Osteocyte (in vitro differentiated cells): Measurements from ENCODE around the gene SIM1. TPM values are rescaled to one million over a fixed set of nuclear protein-coding genes. Genes with fewer than 3 reads are reported as not detected.

ENCODE experiments used
- DNase-seq: peaks from one replicate; pipeline ENCODE4 v3.0.0; 2021; ENCODE audit warnings: mixed read lengths; ENCODE audit not compliant: unreplicated experiment; ENCODE audit errors: extremely low spot score
- H3K27ac Mint-ChIP-seq: one replicate; pipeline ENCODE4 v1.8.0; 2021; ENCODE audit warnings: mild to moderate bottlenecking, mixed read lengths; ENCODE audit not compliant: unreplicated experiment
- H3K27me3 Mint-ChIP-seq: one replicate; pipeline ENCODE4 v1.8.0; 2021; ENCODE audit warnings: mixed read lengths; ENCODE audit not compliant: unreplicated experiment
- H3K36me3 Mint-ChIP-seq: one replicate; pipeline ENCODE4 v1.8.0; 2021; ENCODE audit warnings: mixed read lengths; ENCODE audit not compliant: unreplicated experiment
- H3K4me1 Mint-ChIP-seq: one replicate; pipeline ENCODE4 v1.8.0; 2021; ENCODE audit warnings: mixed read lengths; ENCODE audit not compliant: unreplicated experiment
- H3K4me3 Mint-ChIP-seq: one replicate; pipeline ENCODE4 v1.8.0; 2021; ENCODE audit warnings: mild to moderate bottlenecking, moderate library complexity, mixed read lengths; ENCODE audit not compliant: unreplicated experiment
- H3K9me3 Mint-ChIP-seq: one replicate; pipeline ENCODE4 v1.8.0; 2021; ENCODE audit warnings: mixed read lengths; ENCODE audit not compliant: unreplicated experiment
- CTCF ChIP-seq: fragments of 200-600 bp; sonication (generic); IDR thresholded peaks from 2 replicates; pipeline ENCODE4 v1.5.0; 2021; ENCODE audit warnings: antibody characterized with exemption, mild to moderate bottlenecking, moderate library complexity
- total RNA-seq: library from RNA; stranded (reverse); gene quantifications from 2 replicates; pipeline ENCODE4 v1.2.1, GENCODE V29; 2021

The SIM1 gene
- total RNA-seq, 1 donor from 2014 or later, result 2.6 TPM

GRCh38 chr6:100459592-100460184 is 5.0 kb downstream of the SIM1 start:
- Mint-ChIP-seq H3K27ac (no peak overlapping the region), H3K36me3 (peaks cover 22% of the 10 kb centered on the region), H3K4me3 (no peak overlapping the region), H3K9me3 (no peaks in the 10 kb centered on the region), H3K27me3 (peaks cover 80% of the 10 kb centered on the region), H3K4me1 (peaks cover 32% of the 10 kb centered on the region)
- no peak for TF ChIP-seq CTCF
- DNase-seq, result no peak

DNA sequence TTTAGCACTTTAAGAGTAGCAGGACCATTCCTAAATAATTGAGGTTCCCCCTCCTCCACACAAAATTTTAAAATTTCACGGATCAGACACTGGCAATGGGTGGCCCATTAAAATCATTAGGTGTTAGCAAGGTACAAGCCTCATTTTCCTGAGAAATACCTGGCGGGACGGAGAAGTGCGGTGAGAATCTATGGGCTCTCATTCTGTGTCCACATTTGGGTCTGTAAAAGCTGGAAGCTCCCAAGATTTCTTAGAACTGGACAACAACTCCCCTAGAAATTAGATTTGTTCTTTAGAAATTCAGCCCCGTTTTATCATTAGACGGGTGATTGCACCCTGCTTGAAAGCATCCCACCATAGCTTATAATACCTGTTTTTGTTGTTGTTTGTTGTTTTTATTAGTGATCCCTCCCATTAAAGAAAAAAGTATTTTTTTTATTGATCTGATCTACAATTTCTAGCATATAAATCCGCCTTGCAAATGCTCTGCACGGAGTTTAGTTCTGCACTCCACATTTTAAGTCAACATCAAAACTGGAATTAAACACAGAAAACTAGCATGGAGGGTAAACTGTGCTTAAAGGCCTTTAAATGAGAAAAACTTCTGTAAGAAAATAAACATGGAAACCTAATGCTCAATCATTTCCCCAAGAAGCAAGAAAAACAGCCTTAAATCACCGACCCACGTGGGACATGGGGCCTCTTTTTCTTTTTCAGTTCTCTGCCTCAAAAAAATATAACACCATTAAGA is 5.7 kb downstream of the SIM1 start:
- peaks cover 22% of the 10 kb centered on the region for H3K36me3 Mint-ChIP-seq
- H3K9me3 Mint-ChIP-seq, result no peaks in the 10 kb centered on the region
- no peak overlapping the region for H3K27ac Mint-ChIP-seq
- peaks cover 32% of the 10 kb centered on the region for H3K4me1 Mint-ChIP-seq
- DNase-seq, result no peak
- TF ChIP-seq CTCF, result no peak
- peaks cover 75% of the 10 kb centered on the region for H3K27me3 Mint-ChIP-seq
- H3K4me3 Mint-ChIP-seq, result no peak overlapping the region

DNA sequence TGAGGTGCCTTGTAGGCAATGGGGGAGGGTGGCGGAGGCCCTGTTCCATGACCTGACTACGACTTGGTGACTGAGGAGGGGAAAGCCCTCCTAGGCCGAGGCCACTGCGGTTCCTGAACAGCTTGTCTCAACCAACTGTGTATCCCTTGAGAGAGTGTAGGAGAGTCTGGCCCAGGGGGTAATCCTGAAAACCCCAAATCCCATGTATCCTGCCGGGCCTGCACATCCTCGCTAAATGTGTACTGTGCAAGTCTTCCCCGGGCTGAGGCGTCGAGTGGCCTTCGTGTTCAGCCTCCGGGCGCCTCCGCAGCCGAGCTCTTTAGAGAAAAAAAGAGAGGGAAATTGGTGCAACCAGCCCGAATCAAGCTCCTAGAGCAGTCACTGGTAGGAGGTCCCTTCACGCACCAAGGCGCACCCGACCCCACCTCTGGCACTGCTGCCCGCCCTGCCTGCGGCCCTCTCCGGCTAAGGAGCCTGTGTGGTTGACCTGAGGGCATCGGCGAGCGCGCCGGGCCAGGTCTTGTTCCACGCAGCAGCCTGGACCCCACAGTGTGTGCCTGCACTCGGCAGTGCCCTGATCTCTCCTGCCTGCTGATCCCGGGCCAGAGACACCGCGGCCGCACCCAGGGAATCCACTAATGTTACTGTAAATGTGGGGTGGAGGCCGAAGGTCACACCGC is 7.3 kb downstream of the SIM1 start:
- no peak for DNase-seq
- Mint-ChIP-seq H3K27me3 (peaks cover 60% of the 10 kb centered on the region), H3K4me3 (no peak overlapping the region), H3K27ac (no peak overlapping the region), H3K36me3 (peaks cover 20% of the 10 kb centered on the region), H3K9me3 (no peaks in the 10 kb centered on the region), H3K4me1 (peaks cover 25% of the 10 kb centered on the region)
- no peak for TF ChIP-seq CTCF

GRCh38 chr6:100456908-100457235 is 7.8 kb downstream of the SIM1 start:
- H3K4me3 Mint-ChIP-seq, result no peak overlapping the region
- TF ChIP-seq CTCF, result no peak
- peaks cover 20% of the 10 kb centered on the region for H3K36me3 Mint-ChIP-seq
- DNase-seq, result no peak
- H3K9me3 Mint-ChIP-seq, result no peaks in the 10 kb centered on the region
- no peak overlapping the region for H3K27ac Mint-ChIP-seq
- H3K27me3 Mint-ChIP-seq, result peaks cover 54% of the 10 kb centered on the region
- peaks cover 25% of the 10 kb centered on the region for H3K4me1 Mint-ChIP-seq
